Measurements from ENCODE around the gene PKP1. TPM values are rescaled to one million over a fixed set of nuclear protein-coding genes. Genes with fewer than 3 reads are reported as not detected.

Gene PKP1
- total RNA-seq, 1 experiment from 2014 or later, result 0.94 TPM

GRCh38 chr1:201336711-201337450, 53.6 kb downstream of the PKP1 start:
- ChIA-PET POLR2A (ENCODE audit: unreplicated experiment) (no interaction called here), CTCF (no interaction called here)
- intact Hi-C loops (cut with micrococcal nuclease; ENCODE audit: unreplicated experiment), result no loop called here
- no peaks in the 10 kb centered on the region for H3K27me3 ChIP-seq (ENCODE audit: insufficient read depth, low read depth)
- no peaks in the 10 kb centered on the region for H3K9me2 ChIP-seq (ENCODE audit: insufficient read depth)
- no TSS peak for BruUV-seq (replicated peaks)
- no peaks in the 10 kb centered on the region for H4K20me1 ChIP-seq (ENCODE audit: insufficient read depth)
- no peak overlapping the region for H2AFZ ChIP-seq
- H3K4me1 ChIP-seq (replicated peaks; ENCODE audit: insufficient read depth), result no peaks in the 10 kb centered on the region
- no peaks in the 10 kb centered on the region for H3K79me2 ChIP-seq (ENCODE audit: low read depth)
- 0 out of 2 replicates have a peak, but pooled peaks cover under 1% of the 10 kb centered on the region for H3K9me3 ChIP-seq (ENCODE audit: insufficient read depth, low read depth)
- no peak overlapping the region for H3K4me2 ChIP-seq
- H3K4me3 ChIP-seq, result no peak overlapping the region
- H3K27ac ChIP-seq, result no peak overlapping the region
- H3K36me3 ChIP-seq (ENCODE audit: low read depth), result no peaks in the 10 kb centered on the region
- no peaks in the 10 kb centered on the region for H3F3A ChIP-seq (ENCODE audit: insufficient read depth, low read depth)
- peak in 1 of 2 experiments; percentile 30 for DNase-seq
- TF ChIP-seq CTCF (conservative IDR thresholded peaks at IDR 0.05), result no peak
- no peak for TF ChIP-seq EZH2 (IDR thresholded peaks at IDR 0.05; ENCODE audit: low read depth)

GRCh38 chr1:201341377-201341776, 58.1 kb downstream of the PKP1 start:
- 0 out of 2 replicates have a peak, but pooled peaks cover 7% of the 10 kb centered on the region for H3K9me3 ChIP-seq (ENCODE audit: insufficient read depth, low read depth)
- BruUV-seq (replicated peaks), result no TSS peak
- POLR2A ChIA-PET (ENCODE audit: unreplicated experiment), result no interaction called here
- intact Hi-C loops (cut with micrococcal nuclease; ENCODE audit: unreplicated experiment), result no loop called here
- H3K27ac ChIP-seq, result no peak overlapping the region
- H3F3A ChIP-seq (ENCODE audit: insufficient read depth, low read depth), result no peaks in the 10 kb centered on the region
- TF ChIP-seq EZH2 (IDR thresholded peaks at IDR 0.05; ENCODE audit: low read depth) (no peak), CTCF (conservative IDR thresholded peaks at IDR 0.05) (no peak)
- no peaks in the 10 kb centered on the region for H3K79me2 ChIP-seq (ENCODE audit: low read depth)
- no peaks in the 10 kb centered on the region; the same call in 1 of the 2 replicates for H3K27me3 ChIP-seq (ENCODE audit: insufficient read depth, low read depth)
- H3K9me2 ChIP-seq (ENCODE audit: insufficient read depth), result no peaks in the 10 kb centered on the region
- H3K4me2 ChIP-seq, result no peak overlapping the region
- no peak overlapping the region for H3K4me3 ChIP-seq
- peak in 1 of 2 experiments; percentile 21 for DNase-seq
- H3K4me1 ChIP-seq (replicated peaks; ENCODE audit: insufficient read depth), result peaks cover 4% of the 10 kb centered on the region
- no peak overlapping the region for H2AFZ ChIP-seq
- H3K36me3 ChIP-seq (ENCODE audit: low read depth), result no peaks in the 10 kb centered on the region
- H4K20me1 ChIP-seq (ENCODE audit: insufficient read depth), result no peaks in the 10 kb centered on the region
- CTCF ChIA-PET, result no interaction called here

GRCh38 chr1:201344206-201345080, 61.1 kb downstream of the PKP1 start:
- Histone ChIP-seq H3K79me2 (ENCODE audit: low read depth) (no peaks in the 10 kb centered on the region), H3K27ac (no peak overlapping the region), H2AFZ (no peak overlapping the region), H4K20me1 (ENCODE audit: insufficient read depth) (no peaks in the 10 kb centered on the region), H3K9me2 (ENCODE audit: insufficient read depth) (no peaks in the 10 kb centered on the region), H3F3A (ENCODE audit: insufficient read depth, low read depth) (no peaks in the 10 kb centered on the region), H3K4me3 (no peak overlapping the region), H3K27me3 (ENCODE audit: insufficient read depth, low read depth) (no peaks in the 10 kb centered on the region; the same call in 1 of the 2 replicates), H3K9me3 (ENCODE audit: insufficient read depth, low read depth) (0 out of 2 replicates have a peak, but pooled peaks cover 7% of the 10 kb centered on the region), H3K36me3 (ENCODE audit: low read depth) (no peaks in the 10 kb centered on the region), H3K4me2 (no peak overlapping the region), H3K4me1 (replicated peaks; ENCODE audit: insufficient read depth) (peaks cover 10% of the 10 kb centered on the region)
- BruUV-seq (replicated peaks), result no TSS peak
- intact Hi-C loops (cut with micrococcal nuclease; ENCODE audit: unreplicated experiment), result loop anchor here (5.0 kb wide), 2 partner anchors 32 to 77 kb away; no protein-coding TSS in a partner anchor
- peak in 1 of 2 experiments; percentile 15 for DNase-seq
- POLR2A ChIA-PET (ENCODE audit: unreplicated experiment), result no interaction called here
- TF ChIP-seq CTCF (conservative IDR thresholded peaks at IDR 0.05), result no peak
- TF ChIP-seq EZH2 (IDR thresholded peaks at IDR 0.05; ENCODE audit: low read depth), result no peak
- CTCF ChIA-PET, result interaction anchor here (0.7 kb wide), 1 partner anchor 124 kb away, joined by 3 read pairs; no protein-coding TSS in a partner anchor
